Stimulated activated CD8-positive, alpha-beta memory T cell treated with anti-CD3 and anti-CD28 coated beads, Interleukin-7, amount 100 ng/mL, for 24 hours (primary cell): ENCODE data around the gene SLC5A1.
"Not testable (repeated sequence)": the region's sequence is repeated elsewhere in the genome, so short reads cannot be mapped to it uniquely, and the experiment has no call there.

ENCODE experiments used
- DNase-seq: peaks from one replicate; pipeline ENCODE4 v3.0.0-alpha.2; 2020; ENCODE audit warnings: low read depth

The SLC5A1 gene

DNA sequence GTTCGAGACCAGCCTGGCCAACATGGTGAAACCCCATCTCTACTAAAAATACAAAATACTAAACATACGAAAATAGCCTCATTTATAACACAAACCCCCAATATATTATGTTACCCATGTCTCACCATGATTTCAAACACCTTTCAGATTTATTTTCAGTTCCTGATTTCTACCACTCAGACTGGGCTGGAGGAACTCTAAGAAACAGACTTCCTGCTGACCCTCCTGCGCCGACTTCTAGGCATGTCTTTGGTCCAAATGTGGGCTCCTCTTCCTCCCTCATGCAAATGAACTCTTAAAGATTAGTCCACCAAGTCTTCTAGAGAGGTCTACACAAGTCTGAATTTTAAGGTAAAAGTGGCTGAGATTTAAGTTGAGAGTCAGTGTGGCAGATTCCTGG, 105.3 kb downstream of the SLC5A1 start:
- DNase-seq, result not testable (repeated sequence)

DNA sequence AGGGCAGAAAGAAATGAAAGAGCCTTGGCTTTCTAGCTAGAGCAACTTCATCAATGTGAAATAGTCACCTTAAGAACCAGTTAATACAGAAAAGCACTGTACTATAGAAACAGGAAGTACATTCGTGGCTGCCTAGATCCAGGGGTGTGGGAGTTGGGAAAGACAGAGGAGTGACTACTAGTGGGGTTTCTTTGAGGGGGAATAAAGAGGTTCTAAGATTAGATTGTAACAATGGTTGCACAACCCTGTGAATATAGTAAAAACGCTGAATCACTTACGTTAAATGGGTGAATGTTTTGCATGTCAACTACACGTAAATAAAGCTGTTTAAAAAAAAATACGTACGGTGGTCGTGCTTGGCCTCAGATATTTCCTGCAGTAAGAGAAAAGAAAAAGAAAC, 107.6 kb downstream of the SLC5A1 start:
- DNase-seq, result not testable (repeated sequence)

DNA sequence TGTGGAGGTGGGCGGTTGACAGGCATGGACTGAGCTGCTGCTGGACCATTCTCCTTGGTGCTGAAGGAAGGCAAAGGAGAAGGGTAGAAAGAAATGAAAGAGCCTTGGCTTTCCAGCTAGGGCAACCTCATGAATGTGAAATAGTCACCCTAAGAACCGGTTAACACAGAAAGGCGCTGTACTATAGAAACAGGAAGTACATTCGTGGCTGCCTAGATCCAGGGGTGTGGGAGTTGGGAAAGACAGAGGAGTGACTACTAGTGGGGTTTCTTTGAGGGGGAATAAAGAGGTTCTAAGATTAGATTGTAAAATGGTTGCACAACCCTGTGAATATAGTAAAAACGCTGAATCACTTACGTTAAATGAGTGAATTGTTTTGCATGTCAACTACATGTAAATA, 108.6 kb downstream of the SLC5A1 start:
- not testable (repeated sequence) for DNase-seq

DNA sequence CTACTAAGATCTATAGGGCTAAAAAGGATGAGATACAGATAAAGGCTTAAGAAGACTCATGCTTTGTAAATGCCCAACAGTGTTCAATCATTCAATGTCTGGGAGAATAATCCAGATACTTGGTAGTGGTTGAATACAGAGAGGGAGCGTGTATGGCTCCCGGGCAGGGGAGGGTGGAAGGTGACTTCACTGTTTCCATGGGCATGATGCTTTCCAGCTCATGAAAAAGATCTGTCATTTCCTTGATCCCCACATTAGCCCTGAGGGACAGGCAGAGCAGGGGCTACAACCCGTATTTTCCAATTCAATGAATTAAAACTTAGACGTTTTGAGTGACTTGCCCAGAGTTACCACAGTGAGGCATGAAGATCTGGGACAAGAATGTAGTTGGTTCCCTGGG, 111.7 kb downstream of the SLC5A1 start:
- not testable (repeated sequence) for DNase-seq

DNA sequence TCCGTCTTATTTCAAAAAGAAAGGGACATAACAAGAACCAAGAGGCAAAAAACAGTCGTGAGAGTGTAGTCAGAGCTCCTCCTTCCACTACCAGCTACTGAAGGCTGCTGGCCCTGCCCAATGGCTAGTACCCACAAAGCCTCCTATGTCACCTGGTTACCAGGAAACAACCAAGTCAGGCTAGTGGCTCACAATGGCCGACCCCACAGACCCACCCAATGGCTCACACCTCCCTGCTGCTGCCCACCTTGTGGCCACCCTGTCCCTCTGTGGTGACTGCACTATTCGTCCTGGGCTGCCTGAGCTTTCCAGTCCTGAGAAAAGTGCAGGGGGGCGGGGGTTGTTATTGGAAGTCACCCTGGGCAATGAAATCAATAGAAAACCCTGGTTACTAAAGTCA, 114.6 kb downstream of the SLC5A1 start:
- not testable (repeated sequence) for DNase-seq

DNA sequence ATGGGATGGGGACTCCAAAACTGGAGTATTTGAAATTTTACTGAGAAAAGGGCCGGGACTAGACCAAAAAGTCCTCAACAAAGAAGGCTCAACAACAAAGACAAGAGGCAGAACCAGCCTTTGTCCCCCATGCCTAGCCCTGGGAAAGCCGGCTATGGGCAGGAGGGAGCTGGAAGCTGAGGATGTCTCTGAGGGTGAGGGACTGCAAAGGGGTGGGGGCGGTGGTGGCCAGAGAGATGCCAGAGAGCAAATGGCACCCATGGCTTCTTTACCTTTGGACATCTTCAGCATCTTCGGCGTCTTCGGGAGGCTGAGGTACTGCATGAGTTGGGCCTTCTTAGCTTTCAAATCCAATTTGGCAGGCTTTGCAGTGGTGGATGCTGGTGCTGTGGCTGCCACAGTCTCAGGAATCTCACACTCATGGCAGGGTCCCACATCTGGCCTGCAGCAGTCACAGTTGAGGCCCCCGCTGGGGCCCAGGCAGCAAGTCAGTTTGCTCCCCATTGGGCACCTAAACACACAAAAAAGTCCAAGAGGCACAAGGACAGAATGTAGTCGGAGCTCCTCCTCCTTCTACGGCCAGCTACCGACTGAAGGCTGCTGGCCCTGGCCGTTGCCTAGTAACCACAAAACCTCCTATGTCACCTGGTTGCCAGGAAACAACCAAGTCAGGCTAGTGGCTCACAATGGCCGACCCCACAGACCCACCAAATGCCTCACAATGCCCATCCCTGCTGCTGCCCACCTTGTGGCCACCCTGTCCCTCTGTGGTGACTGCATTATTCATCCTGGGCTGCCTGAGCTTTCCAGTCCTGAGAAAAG, 115.9 kb downstream of the SLC5A1 start, which contains the start of gene C22orf42:
Gene C22orf42 (minus strand): TSS at position 592 of the 822 bp plus-strand sequence. CDS start 88 bp downstream, at position 504.
- no peak for DNase-seq

DNA sequence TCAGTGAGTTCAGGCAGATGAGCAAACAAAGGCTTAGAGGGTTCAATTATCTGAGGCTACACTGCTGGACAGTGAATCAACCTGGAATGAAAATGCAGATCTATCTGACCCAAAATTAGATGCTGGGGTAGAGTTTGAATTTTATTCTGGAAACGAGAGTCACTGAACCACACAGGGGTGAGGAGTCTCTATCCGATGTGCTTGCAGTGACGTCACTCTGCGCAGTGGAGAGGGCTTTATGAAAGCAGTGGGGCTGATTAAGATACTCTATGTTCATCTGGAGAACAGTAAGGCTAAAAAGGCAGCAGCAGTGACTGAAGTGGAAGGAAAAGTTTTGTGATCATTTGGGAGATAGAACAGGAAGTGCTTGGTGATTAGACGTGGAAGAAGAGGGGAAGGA, 117.3 kb downstream of the SLC5A1 start:
- DNase-seq, result not testable (repeated sequence)
